Activated naive CD4-positive, alpha-beta T cell treated with anti-CD3 and anti-CD28 coated beads, Interleukin-2, amount 10 ng/mL, durations not matched to agents 7 days and 5 days (primary cell): Measurements from ENCODE around the gene MEF2D.

Experiments
- CTCF ChIA-PET: fragments of 350-600 bp; sonication (Branson Sonifier 250); formaldehyde crosslinking; loops from one replicate; lab custom pipeline; 2021; ENCODE audit warnings: antibody characterized with exemption; lab: Charles Lee
- DNase-seq: peaks from one replicate; pipeline ENCODE4 v3.0.0-alpha.2; 2020
- H3K27ac Mint-ChIP-seq: one replicate; pipeline ENCODE4 v1.8.0; 2021; ENCODE audit warnings: mild to moderate bottlenecking, moderate library complexity, mixed read lengths
- H3K27me3 Mint-ChIP-seq: one replicate; pipeline ENCODE4 v1.8.0; 2021; ENCODE audit warnings: mild to moderate bottlenecking, mixed read lengths
- H3K36me3 Mint-ChIP-seq: one replicate; pipeline ENCODE4 v1.8.0; 2021; ENCODE audit warnings: mixed read lengths
- H3K4me1 Mint-ChIP-seq: one replicate; pipeline ENCODE4 v1.8.0; 2021; ENCODE audit warnings: mixed read lengths
- H3K4me3 Mint-ChIP-seq: one replicate; pipeline ENCODE4 v1.8.0; 2021; ENCODE audit warnings: mild to moderate bottlenecking, moderate library complexity, mixed read lengths
- H3K9me3 Mint-ChIP-seq: one replicate; pipeline ENCODE4 v1.8.0; 2021; ENCODE audit warnings: mixed read lengths

The MEF2D gene

DNA sequence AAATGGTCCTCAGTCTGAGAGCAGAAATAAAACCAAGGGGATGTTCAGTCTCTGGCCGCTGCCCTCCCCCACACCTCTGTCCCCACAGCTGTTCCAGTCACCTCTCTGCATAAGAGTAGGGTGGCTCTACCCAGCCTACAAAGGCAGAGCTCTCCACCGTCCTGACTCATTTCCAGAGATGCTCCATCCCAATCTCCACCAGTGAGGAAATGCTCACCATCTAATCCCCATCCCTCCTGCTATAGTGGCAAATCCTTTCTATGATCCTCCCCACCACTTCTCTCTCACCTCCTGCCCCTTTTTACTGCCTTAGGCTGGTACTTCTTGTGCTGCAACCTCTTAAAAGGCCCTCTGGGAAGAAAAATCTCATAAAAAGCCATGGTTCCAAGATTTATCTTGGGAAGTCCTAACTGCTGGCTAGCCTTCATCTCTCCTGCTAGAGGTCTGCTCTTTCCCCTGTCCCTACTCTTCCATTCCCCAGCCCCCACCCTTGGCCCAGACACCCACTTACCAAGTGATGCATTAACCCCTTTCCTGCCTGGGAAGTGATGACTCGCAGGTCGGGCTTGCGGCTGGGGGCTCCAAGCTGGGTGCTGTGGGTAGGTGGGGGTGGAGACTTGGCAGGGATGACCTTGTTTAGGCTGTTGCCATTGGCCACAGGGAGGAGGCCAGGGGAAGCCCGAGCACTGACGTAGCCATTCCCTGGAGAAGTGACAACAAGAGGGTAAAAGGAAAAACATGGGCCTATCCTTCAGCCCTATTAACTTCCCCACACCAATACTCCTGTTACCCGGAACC is 23.9 kb downstream of the MEF2D start:
- Mint-ChIP-seq H3K27ac (peak overlapping the region; percentile 6), H3K27me3 (no peaks in the 10 kb centered on the region), H3K9me3 (no peaks in the 10 kb centered on the region), H3K4me3 (no peak overlapping the region), H3K4me1 (peaks cover 19% of the 10 kb centered on the region), H3K36me3 (peaks cover 73% of the 10 kb centered on the region)
- no peak for DNase-seq
- CTCF ChIA-PET: interaction anchor here (1.0 to 1.8 kb wide), 5 partner anchors 13 to 132 kb away, joined by 3 to 8 read pairs (median 4); no protein-coding TSS in a partner anchor

DNA sequence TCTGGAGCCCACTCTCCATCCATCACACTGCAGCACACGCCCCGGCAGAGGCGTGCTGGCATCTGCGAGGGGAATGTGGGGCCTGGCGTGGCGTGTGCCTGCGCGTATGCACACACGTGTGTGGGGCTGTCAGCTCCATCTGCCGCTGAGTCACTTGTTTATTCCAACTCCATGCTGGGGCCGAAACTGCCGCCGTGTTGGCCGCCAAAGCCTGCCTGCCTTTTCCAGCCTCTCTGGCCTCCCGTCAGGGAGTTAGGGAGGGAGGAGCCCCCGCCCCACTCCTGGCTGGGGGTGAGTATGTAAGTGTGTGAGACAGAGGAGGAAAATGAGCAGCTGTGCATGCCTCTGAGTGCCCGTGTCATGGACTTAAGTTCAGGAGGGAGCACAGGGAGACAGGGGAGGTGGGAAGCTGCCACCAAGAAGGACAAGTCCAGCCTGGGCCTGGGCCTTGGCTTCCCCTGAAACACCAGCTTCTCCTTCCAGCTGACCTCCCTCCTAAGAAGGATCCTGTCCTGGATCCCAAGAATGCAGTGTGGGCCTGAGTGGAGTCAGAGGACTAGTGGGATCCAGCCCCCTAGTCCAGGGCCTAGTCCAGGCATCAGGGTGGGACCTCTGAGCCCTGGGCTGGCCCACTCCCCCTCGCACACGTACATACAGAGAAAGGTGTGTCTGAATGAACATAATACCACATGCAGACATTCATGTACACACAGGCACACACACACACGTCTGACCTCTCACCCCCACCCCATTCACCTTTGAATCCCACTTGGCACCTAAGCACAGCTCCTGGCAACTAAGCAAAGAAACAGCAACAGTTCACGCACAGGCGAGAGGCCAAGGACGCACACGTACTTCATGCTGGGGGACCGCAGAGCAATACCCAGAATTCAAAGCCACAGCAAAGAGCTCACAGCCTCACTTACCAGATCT is 24.7 kb downstream of the MEF2D start:
- no peak for DNase-seq
- Mint-ChIP-seq H3K4me3 (no peak overlapping the region), H3K27ac (no peak overlapping the region), H3K4me1 (peaks cover 10% of the 10 kb centered on the region), H3K27me3 (no peaks in the 10 kb centered on the region), H3K9me3 (no peaks in the 10 kb centered on the region), H3K36me3 (peaks cover 69% of the 10 kb centered on the region)
- CTCF ChIA-PET: interaction anchor here (1.2 to 1.8 kb wide), 3 partner anchors 30 to 133 kb away, joined by 3 to 5 read pairs (median 4); no protein-coding TSS in a partner anchor

DNA sequence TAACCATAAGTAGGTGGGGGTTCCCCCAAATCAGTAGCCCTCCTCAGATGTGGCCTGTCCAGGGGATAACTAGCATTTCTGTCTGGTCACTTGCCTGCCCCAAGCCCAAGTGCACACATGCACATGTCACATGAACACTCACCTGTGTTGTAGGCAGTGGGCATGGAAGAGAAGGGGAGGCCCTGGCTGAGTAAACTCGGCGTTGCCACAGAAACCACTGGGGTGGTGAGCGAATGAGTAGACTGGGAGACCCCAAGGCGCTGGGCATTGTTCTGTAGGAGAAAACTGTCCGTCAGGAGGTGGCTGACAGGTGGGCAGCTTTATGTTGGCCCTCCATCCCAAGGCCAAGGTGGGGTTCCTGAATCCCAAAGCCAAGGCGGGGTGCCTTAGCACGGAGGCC is 25.6 kb downstream of the MEF2D start:
- no peaks in the 10 kb centered on the region for H3K27me3 Mint-ChIP-seq
- H3K9me3 Mint-ChIP-seq: no peaks in the 10 kb centered on the region
- H3K36me3 Mint-ChIP-seq: peaks cover 66% of the 10 kb centered on the region
- peak overlapping the region; percentile 78 for H3K27ac Mint-ChIP-seq
- H3K4me1 Mint-ChIP-seq: peaks cover 2% of the 10 kb centered on the region
- no peak overlapping the region for H3K4me3 Mint-ChIP-seq
- CTCF ChIA-PET: interaction anchor here (1.1 kb wide), 1 partner anchor 22 kb away, joined by 3 read pairs; no protein-coding TSS in a partner anchor
- DNase-seq: no peak

DNA sequence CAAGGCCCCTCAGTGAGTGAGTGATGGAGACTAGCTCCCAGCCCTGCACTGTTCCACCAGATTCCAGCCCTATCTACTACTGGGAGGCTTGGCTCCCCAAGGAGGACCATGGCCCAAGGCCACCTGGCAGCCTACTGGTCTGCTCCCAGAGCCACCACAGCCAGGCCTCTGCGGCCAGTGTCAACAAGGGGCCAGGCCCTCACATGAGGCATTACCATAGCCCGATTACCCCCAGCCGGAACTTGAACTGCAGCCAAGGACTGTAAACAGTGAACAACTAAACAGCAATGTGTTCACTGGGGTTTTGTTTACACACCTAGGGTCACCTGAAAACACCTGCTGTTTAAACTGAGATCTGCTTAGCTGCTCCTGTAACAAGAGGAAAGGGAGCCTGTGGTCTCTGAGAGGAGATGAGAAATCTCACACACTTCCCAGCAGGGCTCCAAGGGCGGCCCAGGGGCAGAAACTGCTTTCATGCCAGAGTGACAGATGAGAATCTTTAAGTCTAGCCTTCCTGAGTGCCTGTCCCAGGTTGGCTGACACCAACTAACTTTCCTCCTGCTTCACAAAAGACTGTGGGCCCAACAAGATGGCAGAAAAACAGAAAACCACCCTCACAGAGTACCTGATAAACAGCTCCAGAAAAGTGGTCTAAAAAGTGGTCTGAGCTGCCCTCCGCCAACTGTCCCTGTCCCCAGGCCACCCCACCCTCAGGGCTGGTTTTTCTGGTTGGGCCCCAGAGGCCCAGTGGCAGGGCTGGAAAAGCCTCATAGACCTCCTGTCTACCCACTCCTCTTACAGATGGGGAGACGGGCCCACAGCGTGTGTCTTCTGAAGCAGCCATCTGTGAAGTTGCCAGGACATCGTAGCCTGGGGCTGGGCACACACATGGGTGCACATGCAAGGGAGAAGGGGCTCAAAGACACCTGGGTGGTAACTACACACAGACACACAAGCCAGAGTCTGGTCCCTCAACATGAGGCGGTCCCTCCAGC is 28.8 kb downstream of the MEF2D start:
- H3K36me3 Mint-ChIP-seq: peaks cover 60% of the 10 kb centered on the region
- H3K4me3 Mint-ChIP-seq: no peak overlapping the region
- DNase-seq: no peak
- no peaks in the 10 kb centered on the region for H3K9me3 Mint-ChIP-seq
- H3K4me1 Mint-ChIP-seq: peaks cover 2% of the 10 kb centered on the region
- H3K27me3 Mint-ChIP-seq: no peaks in the 10 kb centered on the region
- CTCF ChIA-PET: no interaction called here
- peak overlapping the region; percentile 33 for H3K27ac Mint-ChIP-seq

DNA sequence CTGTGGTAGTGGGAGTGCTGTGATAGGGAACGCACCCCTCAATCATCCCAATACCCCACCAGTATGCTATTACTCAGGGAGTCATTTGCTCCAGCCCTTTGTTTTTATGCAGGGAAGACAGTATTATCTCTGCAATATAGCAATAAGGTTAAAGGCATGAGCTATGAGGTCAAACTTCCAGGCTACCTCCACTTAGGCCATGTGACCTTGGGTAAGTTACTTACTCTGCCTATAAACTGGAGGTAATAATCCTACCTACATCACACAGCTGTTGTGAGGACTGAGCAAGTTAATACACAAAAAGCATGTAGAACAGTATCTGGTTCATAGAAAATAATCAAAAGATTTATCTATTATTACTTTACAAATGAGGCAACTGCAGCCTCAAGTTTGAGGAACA is 30.1 kb downstream of the MEF2D start:
- H3K36me3 Mint-ChIP-seq: peaks cover 55% of the 10 kb centered on the region
- no peaks in the 10 kb centered on the region for H3K27me3 Mint-ChIP-seq
- H3K4me1 Mint-ChIP-seq: peaks cover 2% of the 10 kb centered on the region
- H3K9me3 Mint-ChIP-seq: no peaks in the 10 kb centered on the region
- H3K4me3 Mint-ChIP-seq: no peak overlapping the region
- no peak overlapping the region for H3K27ac Mint-ChIP-seq
- CTCF ChIA-PET: interaction anchor here (0.8 to 1.3 kb wide), 3 partner anchors 13 to 112 kb away, joined by 4 to 5 read pairs (median 4); no protein-coding TSS in a partner anchor
- no peak for DNase-seq

DNA sequence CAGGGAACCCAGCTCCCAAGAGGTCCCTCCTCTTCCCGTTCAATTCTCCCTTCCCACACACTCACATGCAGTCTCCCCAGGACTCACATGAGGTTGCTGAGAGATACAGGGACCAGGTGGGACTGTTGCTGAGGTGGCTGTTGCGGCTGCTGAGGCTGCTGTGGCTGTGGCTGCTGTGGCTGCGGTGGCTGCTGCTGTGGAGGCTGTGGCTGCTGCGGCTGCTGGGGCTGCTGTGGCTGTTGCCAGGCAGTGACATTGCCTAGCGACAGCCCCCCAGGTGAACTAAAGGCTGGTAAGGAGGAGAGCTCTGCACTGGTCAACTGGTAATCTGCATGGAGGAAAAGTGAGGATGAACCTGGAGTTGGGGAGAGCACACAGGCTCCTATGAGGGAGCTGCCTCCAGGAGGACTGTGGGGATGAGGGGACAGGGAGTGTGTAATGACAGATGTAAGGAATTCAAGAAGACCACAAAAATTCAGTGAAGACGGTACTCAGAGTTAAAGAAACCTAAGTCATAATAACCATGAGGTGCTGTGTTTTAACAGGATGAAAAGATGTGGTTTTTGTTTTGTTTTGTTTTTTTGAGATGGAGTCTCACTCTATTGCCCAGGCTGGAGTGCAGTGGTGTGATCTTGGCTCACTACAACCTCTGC is 31.8 kb downstream of the MEF2D start:
- Mint-ChIP-seq H3K36me3 (peaks cover 48% of the 10 kb centered on the region), H3K4me1 (peaks cover 13% of the 10 kb centered on the region), H3K27ac (no peak overlapping the region), H3K27me3 (no peaks in the 10 kb centered on the region), H3K4me3 (no peak overlapping the region), H3K9me3 (no peaks in the 10 kb centered on the region)
- DNase-seq: no peak
- CTCF ChIA-PET: interaction anchor here (1.5 kb wide), 1 partner anchor 11 kb away, joined by 3 read pairs; no protein-coding TSS in a partner anchor

DNA sequence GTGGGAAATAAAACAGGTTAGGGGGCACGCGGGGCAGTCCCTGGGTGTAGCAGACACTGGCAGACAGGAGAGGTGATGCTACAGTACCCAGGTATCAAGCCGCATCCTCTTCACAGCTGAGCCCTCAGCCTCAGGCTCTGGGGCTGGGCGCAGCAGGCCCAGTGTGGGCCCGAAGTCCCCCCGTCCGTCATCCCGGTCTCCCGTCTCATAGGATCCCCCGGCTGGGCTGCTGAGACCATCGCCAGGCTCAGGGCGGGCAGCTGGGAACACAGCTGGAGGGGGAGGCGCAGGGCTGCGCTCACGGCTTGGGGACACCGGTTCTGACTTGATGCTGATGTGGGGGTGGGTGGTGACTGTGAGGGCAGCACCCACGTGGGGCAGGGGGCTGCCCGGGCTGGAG is 32.7 kb downstream of the MEF2D start:
- Mint-ChIP-seq H3K36me3 (peaks cover 44% of the 10 kb centered on the region), H3K4me1 (peaks cover 19% of the 10 kb centered on the region), H3K27ac (no peak overlapping the region), H3K27me3 (no peaks in the 10 kb centered on the region), H3K4me3 (no peak overlapping the region), H3K9me3 (no peaks in the 10 kb centered on the region)
- DNase-seq: no peak
- CTCF ChIA-PET: interaction anchor here (1.5 kb wide), 1 partner anchor 10 kb away, joined by 3 read pairs; no protein-coding TSS in a partner anchor

DNA sequence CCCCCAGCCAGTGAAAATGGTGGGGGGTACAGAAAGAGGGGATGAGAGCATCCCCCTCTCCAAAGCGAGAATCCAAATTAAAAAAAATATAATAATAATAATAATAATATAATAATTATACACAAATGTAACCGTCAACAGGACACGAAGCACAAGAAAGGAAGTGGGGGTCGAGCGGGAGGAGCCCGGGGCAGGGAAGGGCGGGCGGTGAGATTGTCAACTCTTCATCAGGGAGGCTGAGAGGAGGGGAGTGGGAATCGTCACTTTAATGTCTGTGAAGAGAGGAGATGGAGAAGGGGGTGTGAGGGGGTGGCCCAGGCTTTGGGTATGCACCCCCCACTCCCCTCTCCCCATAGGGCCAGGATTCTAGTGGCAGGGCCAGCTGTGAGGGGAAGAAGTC is 33.2 kb downstream of the MEF2D start:
- peaks cover 44% of the 10 kb centered on the region for H3K36me3 Mint-ChIP-seq
- peaks cover 19% of the 10 kb centered on the region for H3K4me1 Mint-ChIP-seq
- CTCF ChIA-PET: interaction anchor here (1.2 to 1.6 kb wide), 3 partner anchors 10 to 112 kb away, joined by 3 to 4 read pairs (median 4); partner anchors contain the start of gene TTC24
- H3K4me3 Mint-ChIP-seq: no peak overlapping the region
- no peaks in the 10 kb centered on the region for H3K27me3 Mint-ChIP-seq
- no peaks in the 10 kb centered on the region for H3K9me3 Mint-ChIP-seq
- no peak overlapping the region for H3K27ac Mint-ChIP-seq
- DNase-seq: no peak

DNA sequence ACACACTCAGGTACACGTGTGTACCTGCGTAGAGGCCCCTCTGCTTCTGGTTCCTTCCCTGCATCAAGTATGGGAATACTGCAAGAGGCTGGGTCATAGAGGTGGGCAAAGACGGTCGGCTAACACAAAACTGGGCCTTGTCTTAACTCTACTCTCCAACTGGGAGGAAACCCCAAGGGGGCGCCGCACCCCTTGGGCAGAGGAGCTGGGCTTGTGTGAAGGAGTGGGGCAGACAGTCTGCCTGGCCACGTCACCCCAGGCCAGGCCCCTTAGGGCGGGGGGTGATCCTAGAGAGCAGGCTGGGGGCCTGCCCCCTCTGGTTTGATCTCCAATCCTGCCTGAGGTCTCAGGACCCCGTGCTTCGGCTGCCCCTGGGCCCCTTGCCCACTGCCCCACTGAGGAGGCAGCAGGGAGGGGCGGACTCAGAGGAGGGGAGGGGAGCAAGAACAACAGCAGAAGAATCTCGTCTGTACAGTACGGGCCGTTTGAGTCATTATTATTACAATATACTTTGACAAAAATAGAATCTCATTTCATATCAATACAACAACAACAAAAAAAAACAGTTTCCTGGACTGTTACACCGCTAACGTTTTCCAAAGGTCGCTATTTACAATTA is 34.7 kb downstream of the MEF2D start:
- no peak overlapping the region for H3K27ac Mint-ChIP-seq
- H3K9me3 Mint-ChIP-seq: no peaks in the 10 kb centered on the region
- peaks cover 19% of the 10 kb centered on the region for H3K4me1 Mint-ChIP-seq
- no peak overlapping the region for H3K4me3 Mint-ChIP-seq
- H3K36me3 Mint-ChIP-seq: peaks cover 36% of the 10 kb centered on the region
- CTCF ChIA-PET: interaction anchor here (0.9 to 1.6 kb wide), 3 partner anchors 15 to 114 kb away, joined by 3 to 4 read pairs (median 4); partner anchors contain the start of gene TTC24
- DNase-seq: no peak
- H3K27me3 Mint-ChIP-seq: no peaks in the 10 kb centered on the region

DNA sequence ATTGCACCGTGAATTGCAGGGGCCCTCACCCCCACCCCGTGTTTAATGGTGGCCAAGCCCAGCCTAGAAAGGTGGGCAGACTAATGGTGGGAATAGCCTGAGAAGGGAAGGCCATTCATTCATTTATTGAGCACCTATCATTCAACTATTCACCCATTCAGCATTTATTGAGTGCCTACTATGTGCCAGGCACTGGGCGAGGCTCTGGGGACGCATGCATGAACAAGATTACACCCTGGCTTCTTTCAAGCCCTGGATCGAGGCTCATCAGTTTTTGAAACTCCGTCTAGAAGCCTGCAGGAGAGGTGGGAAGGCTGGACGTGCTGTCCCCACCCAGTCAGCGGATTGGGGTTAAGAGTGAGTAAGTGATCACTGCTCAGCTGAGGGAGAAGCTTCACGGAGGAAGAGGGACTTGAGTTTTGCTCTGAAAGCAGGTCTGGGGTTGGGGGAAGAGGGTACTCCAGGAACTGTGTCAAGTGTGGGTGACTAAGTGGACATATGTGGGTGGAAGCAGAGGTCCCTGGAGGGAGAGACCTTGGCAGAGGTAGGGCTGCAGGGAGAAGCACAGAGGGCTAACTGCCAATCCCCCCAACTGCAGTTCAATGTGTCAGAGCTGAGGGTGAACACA is 35.6 kb downstream of the MEF2D start:
- Mint-ChIP-seq H3K27ac (peak overlapping the region; percentile 22), H3K4me1 (peaks cover 19% of the 10 kb centered on the region), H3K4me3 (no peak overlapping the region), H3K27me3 (no peaks in the 10 kb centered on the region), H3K36me3 (peaks cover 32% of the 10 kb centered on the region), H3K9me3 (no peaks in the 10 kb centered on the region)
- no peak for DNase-seq
- CTCF ChIA-PET: interaction anchor here (0.8 kb wide), 1 partner anchor 16 kb away, joined by 3 read pairs; no protein-coding TSS in a partner anchor

DNA sequence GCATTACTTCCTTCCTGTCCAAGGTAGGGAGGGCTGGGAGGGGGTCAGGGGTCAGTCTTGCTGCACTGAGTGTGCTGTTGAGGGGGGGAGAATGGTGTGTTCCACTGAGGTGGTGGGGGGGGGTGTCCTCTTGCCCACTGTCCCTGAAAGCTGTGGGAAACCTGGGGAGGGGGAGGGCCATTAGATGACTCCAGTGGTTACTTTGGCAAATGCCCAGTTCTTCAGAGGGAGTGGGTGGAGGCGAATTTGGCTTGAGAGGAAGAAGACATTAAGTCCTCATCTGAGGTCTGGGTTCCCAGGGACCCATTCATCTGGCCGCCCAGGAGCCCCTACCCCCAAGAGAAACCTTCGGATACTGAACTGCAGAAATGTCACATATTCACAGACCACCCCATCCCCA is 36.2 kb downstream of the MEF2D start:
- H3K9me3 Mint-ChIP-seq: no peaks in the 10 kb centered on the region
- peaks cover 28% of the 10 kb centered on the region for H3K36me3 Mint-ChIP-seq
- peaks cover 19% of the 10 kb centered on the region for H3K4me1 Mint-ChIP-seq
- no peak overlapping the region for H3K27ac Mint-ChIP-seq
- no peak overlapping the region for H3K4me3 Mint-ChIP-seq
- H3K27me3 Mint-ChIP-seq: no peaks in the 10 kb centered on the region
- CTCF ChIA-PET: no interaction called here
- no peak for DNase-seq

DNA sequence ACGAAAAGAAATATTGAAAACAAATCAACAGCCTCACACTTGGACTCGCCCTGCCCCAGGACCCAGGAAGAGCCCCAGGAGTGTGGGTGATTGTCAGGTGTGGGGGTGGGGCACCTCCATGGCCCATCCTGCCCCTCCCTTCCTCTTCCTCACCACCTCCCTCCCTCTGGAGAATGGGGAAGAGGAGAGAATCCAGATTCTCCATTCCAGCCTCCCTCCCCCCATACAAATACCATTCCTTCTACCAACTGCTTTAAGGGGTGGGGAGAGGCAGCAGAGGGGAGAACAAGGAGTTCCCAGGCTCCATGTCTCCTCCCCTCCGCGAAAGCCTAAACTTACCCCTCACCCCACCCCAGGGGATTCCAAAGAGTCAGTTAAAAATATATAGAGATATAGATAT is 36.7 kb downstream of the MEF2D start:
- H3K27ac Mint-ChIP-seq: no peak overlapping the region
- no peak for DNase-seq
- no peak overlapping the region for H3K4me3 Mint-ChIP-seq
- no peaks in the 10 kb centered on the region for H3K9me3 Mint-ChIP-seq
- peaks cover 26% of the 10 kb centered on the region for H3K36me3 Mint-ChIP-seq
- CTCF ChIA-PET: no interaction called here
- H3K4me1 Mint-ChIP-seq: peaks cover 18% of the 10 kb centered on the region
- H3K27me3 Mint-ChIP-seq: no peaks in the 10 kb centered on the region
